Measurements from ENCODE around the gene HMBS.
"Not testable (repeated sequence)": the region's sequence is repeated elsewhere in the genome, so short reads cannot be mapped to it uniquely, and the experiment has no call there.

Gene HMBS

DNA sequence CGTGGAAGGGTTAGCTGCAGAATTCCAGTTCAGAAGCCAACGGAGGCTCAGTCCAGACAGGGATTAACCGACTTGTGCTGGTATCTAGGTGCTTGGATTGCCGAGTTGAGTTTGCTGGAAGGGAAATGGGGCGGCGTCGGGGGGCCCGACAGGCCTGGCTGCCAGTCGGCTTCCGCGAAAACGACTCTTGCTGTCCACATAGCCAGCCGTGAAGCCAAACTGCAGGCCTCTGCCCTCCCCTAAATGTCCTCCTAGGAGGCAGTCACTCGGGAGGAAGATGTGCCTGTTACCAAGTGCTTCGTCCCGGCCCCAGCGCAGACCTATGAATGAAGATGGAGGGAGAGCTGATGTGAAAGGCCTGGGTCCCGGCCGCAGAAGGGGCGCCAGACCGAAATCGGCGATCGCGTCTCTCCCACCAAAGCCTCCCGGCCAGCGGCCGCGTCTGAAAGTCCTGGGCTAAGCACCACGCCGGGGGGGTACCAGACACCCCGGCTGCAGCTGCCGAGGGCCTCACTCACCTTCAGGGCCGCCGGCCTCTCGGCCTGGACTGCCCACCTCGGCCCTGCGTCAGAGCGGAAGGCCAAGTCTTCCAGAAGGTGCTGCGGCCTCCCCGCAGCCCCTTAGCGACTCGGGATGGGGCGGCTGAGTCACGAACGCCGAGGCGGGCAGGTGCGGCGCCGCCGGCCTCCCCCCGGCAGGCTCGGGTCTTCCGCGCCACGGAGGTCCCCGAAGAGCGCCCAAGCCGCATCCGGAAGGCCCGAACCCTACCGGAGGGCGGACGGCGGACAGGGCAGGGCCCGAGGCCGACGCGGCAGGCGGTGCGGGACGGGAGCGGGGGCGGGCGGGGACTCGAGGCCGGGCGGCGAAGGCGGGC lies 9.5 kb downstream of the HMBS start:
- Histone ChIP-seq H3K27me3 (ENCODE audit: control insufficient read depth in 1 of 2, insufficient read depth in 2 of 2, low read length in 2 of 2) (no peaks in the 10 kb centered on the region), H3K4me1 (ENCODE audit: insufficient read depth, low read length) (peaks cover 22% of the 10 kb centered on the region), H3K9ac (ENCODE audit: low read length) (peak overlapping the region; percentile 60), H3K36me3 (ENCODE audit: insufficient read depth, low read length) (peaks cover 42% of the 10 kb centered on the region), H3K27ac (ENCODE audit: low read depth, low read length) (peak overlapping the region; percentile 89), H3K4me3 (ENCODE audit: low read depth in 1 of 2, low read length in 2 of 2) (peak overlapping the region; percentile 57 to 79), H3K9me3 (ENCODE audit: low read length) (no peaks in the 10 kb centered on the region)

DNA sequence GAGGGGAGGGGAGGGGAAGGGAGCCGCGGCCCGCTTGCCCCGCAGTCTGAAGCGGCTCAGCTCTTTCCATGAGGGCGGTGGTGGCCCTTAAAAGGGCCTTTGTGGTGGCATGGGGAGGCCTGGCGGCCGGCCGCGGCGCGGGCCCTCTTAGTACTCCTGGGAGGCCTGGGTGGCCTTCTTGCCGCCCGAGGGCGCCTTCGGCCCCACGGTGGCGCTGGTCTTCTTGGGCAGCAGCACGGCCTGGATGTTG lies 10.1 kb downstream of the HMBS start:
- Histone ChIP-seq H3K9ac (ENCODE audit: low read length) (peak overlapping the region; percentile 35), H3K36me3 (ENCODE audit: insufficient read depth, low read length) (peaks cover 38% of the 10 kb centered on the region), H3K27me3 (ENCODE audit: control insufficient read depth in 1 of 2, insufficient read depth in 2 of 2, low read length in 2 of 2) (no peaks in the 10 kb centered on the region), H3K4me3 (ENCODE audit: low read depth in 1 of 2, low read length in 2 of 2) (peak overlapping the region; percentile 57 to 79), H3K4me1 (ENCODE audit: insufficient read depth, low read length) (peaks cover 22% of the 10 kb centered on the region), H3K9me3 (ENCODE audit: low read length) (no peaks in the 10 kb centered on the region), H3K27ac (ENCODE audit: low read depth, low read length) (peak overlapping the region; percentile 89)

DNA sequence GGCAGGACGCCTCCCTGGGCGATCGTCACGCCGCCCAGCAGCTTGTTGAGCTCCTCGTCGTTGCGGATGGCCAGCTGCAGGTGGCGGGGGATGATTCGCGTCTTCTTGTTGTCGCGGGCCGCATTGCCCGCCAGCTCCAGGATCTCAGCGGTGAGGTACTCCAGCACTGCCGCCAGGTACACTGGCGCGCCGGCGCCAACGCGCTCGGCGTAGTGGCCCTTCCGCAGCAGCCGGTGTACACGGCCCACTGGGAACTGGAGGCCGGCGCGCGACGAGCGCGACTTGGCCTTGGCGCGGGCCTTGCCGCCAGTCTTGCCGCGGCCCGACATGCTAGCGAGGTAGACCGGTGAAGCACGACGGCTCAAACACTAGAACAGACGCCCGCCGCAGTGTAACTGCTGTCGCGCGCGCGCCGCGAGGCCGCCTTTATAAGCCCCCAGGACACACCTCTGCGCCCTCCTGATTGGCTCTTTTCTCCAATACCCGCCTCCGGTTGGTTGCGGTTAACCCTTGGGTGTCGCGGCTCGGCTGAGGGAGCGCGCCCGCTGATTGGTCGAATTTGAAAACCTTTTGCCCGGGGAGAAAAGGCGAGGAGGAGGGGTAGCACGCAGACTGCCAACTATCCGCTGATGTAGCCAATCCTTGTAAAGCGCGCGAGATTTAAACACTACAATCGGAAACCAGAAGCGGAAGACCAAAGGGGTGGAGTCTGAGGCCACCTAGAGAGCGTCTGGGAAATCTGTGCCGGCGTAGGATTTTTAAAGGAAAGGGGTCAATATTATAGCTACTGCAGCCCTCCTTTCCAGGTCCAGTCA lies 10.6 kb downstream of the HMBS start:
- Histone ChIP-seq H3K4me1 (ENCODE audit: insufficient read depth, low read length) (peaks cover 25% of the 10 kb centered on the region), H3K27me3 (ENCODE audit: control insufficient read depth in 1 of 2, insufficient read depth in 2 of 2, low read length in 2 of 2) (no peaks in the 10 kb centered on the region), H3K27ac (ENCODE audit: low read depth, low read length) (peak overlapping the region; percentile 89), H3K36me3 (ENCODE audit: insufficient read depth, low read length) (peaks cover 37% of the 10 kb centered on the region), H3K9me3 (ENCODE audit: low read length) (no peaks in the 10 kb centered on the region), H3K9ac (ENCODE audit: low read length) (peak overlapping the region; percentile 35), H3K4me3 (ENCODE audit: low read depth in 1 of 2, low read length in 2 of 2) (peak overlapping the region; percentile 57 to 79)

DNA sequence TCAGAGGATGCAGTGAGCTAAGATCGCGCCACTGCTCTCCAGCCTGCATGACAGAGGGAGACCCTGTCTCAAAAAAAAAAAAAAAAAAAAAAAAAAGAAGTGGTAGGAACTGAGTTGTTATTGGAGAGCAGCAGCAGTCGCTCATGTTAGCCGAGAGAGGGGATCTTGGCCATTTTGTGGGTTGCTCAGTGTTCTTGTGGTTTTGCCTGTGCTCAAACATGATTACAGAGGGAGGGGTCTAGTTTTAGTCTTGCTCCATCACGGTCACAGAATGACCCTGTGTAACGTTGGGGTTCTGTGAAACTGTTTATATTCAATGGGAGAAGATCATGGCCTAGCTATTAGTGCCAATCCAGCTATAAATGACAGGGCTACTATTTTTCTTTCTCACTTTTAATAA lies 15.0 kb downstream of the HMBS start:
- Histone ChIP-seq H3K9ac (ENCODE audit: low read length) (no peak overlapping the region), H3K27me3 (ENCODE audit: control insufficient read depth in 1 of 2, insufficient read depth in 2 of 2, low read length in 2 of 2) (no peaks in the 10 kb centered on the region), H3K4me1 (ENCODE audit: insufficient read depth, low read length) (peaks cover 18% of the 10 kb centered on the region), H3K4me3 (ENCODE audit: low read depth in 1 of 2, low read length in 2 of 2) (no peak overlapping the region), H3K27ac (ENCODE audit: low read depth, low read length) (no peak overlapping the region), H3K9me3 (ENCODE audit: low read length) (no peaks in the 10 kb centered on the region), H3K36me3 (ENCODE audit: insufficient read depth, low read length) (peaks cover 22% of the 10 kb centered on the region)

DNA sequence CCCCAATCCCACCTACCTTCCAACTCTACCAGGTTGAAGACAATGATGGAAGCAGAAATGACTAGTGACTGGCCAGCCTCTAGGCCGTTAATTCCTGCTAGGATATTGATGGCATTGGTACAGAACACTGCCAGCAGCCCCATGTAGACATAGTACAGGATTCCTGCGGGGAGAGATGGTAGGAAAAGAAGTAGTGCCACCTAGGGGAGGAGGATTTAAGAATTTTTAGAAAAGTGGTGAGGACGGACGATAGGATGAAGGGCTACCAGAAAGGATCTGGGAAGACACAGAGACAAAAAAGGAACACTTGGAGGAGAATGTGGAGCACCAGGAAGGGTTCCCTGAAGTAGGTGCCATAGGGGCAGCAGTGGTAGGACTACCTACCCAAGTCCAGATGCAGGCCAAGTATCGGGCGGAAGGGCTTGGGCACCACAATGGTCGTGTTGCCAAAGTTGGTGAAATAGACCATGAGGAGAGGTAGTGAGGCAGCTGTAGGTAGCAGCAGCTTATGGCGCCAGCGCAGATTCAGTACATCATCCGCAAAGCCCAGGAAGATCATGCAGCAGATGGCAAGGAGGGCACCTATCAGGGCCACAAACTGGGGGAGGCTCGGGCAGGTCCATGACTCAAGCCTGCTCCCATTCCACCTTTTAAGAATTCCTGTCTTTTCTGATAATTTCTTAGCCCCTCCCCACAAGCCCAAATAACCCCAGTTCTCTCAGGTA lies 15.7 kb downstream of the HMBS start:
- Histone ChIP-seq H3K27me3 (ENCODE audit: control insufficient read depth in 1 of 2, insufficient read depth in 2 of 2, low read length in 2 of 2) (no peaks in the 10 kb centered on the region), H3K4me3 (ENCODE audit: low read depth in 1 of 2, low read length in 2 of 2) (peak overlapping the region in 1 of 2 donors; percentile 78), H3K9me3 (ENCODE audit: low read length) (no peaks in the 10 kb centered on the region), H3K4me1 (ENCODE audit: insufficient read depth, low read length) (peaks cover 18% of the 10 kb centered on the region), H3K9ac (ENCODE audit: low read length) (no peak overlapping the region), H3K36me3 (ENCODE audit: insufficient read depth, low read length) (peaks cover 22% of the 10 kb centered on the region), H3K27ac (ENCODE audit: low read depth, low read length) (no peak overlapping the region)

DNA sequence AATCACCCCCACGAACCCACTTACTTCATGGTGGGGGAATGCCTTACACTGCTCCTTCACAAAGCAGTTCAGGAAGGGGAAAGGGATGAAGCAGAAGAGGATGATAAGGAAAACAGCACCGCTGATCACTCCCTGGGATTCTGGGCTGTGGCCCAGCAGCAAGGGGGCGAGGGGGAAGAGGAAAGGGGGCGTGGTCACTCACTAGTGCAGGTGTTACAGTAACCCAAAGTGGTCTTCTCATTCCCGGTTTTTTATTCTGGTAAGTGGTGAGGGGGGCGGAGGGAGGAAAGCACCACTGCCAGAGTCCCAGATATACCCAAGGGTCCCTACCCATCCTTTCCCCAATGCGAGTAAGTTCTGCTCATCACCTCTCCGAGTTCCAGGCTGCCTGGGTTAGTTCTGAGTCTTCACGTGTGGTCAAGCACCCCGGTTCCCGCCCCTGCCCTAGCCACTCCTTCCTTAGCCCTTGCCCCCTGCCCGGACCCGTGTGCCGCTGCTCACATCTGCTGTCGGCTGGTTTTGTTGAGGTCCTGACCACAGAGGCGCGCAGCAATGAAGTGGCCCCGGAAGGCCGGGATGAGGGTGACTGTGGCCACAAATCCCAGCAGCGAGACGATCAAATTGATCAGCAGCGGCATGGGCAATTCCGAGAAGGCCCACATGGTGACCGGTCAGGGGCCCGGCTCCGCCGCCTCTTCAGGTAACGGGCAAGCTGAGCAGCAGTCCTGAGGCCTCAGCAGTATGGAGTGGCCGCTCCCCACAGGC lies 16.5 kb downstream of the HMBS start:
- Histone ChIP-seq H3K9me3 (ENCODE audit: low read length) (no peaks in the 10 kb centered on the region), H3K4me1 (ENCODE audit: insufficient read depth, low read length) (peaks cover 15% of the 10 kb centered on the region), H3K27ac (ENCODE audit: low read depth, low read length) (peak overlapping the region; percentile 81), H3K36me3 (ENCODE audit: insufficient read depth, low read length) (peaks cover 22% of the 10 kb centered on the region), H3K4me3 (ENCODE audit: low read depth in 1 of 2, low read length in 2 of 2) (peak overlapping the region; percentile 78 to 86), H3K9ac (ENCODE audit: low read length) (peak overlapping the region; percentile 72), H3K27me3 (ENCODE audit: control insufficient read depth in 1 of 2, insufficient read depth in 2 of 2, low read length in 2 of 2) (no peaks in the 10 kb centered on the region)

DNA sequence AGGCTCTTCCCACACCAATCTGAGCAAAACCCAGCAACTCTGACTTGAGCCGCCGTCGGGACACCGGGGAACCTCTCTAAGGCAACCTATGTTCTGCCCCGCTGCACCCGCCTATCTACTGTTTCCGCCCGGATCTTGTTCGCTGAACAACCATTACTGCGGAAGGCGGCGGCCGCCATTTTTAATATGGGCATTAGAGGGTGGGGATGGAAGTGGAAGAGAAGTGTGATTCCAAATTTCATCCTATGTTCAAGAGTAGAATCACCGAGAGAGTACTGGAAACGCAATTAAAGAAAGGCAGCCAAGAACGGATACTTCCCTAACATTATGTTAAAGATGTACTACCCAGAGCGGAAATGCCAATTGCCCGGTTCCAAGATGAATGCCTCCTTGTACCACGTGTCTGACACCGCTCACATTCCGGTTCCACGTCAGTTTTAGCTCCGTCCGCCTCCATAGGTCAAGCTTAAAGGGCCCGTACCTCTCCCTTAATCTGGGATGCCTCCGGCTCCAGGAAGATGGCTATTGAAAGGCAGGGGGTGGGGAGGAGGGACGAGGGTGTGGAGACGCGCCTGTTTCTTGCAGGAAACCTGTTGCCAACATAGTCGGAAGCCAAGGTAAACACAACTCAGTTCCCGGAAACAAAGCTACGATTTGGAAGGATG lies 17.2 kb downstream of the HMBS start, which contains the start of gene DPAGT1:
DPAGT1 (minus strand) TSS at position 95 of the 665 bp plus-strand sequence. CDS start 198 bp downstream, outside the sequence.
- H3K4me1 ChIP-seq (ENCODE audit: insufficient read depth, low read length): peaks cover 21% of the 10 kb centered on the region
- H3K27me3 ChIP-seq (ENCODE audit: control insufficient read depth in 1 of 2, insufficient read depth in 2 of 2, low read length in 2 of 2): no peaks in the 10 kb centered on the region
- peak within 1 kb of the TSS; percentile 78 to 86 for H3K4me3 ChIP-seq (ENCODE audit: low read depth in 1 of 2, low read length in 2 of 2)
- H3K27ac ChIP-seq (ENCODE audit: low read depth, low read length): peak within 1 kb of the TSS; percentile 81
- peaks cover 16% of the 10 kb centered on the region for H3K36me3 ChIP-seq (ENCODE audit: insufficient read depth, low read length)
- H3K9me3 ChIP-seq (ENCODE audit: low read length): no peaks in the 10 kb centered on the region
- peak within 1 kb of the TSS; percentile 72 for H3K9ac ChIP-seq (ENCODE audit: low read length)

DNA sequence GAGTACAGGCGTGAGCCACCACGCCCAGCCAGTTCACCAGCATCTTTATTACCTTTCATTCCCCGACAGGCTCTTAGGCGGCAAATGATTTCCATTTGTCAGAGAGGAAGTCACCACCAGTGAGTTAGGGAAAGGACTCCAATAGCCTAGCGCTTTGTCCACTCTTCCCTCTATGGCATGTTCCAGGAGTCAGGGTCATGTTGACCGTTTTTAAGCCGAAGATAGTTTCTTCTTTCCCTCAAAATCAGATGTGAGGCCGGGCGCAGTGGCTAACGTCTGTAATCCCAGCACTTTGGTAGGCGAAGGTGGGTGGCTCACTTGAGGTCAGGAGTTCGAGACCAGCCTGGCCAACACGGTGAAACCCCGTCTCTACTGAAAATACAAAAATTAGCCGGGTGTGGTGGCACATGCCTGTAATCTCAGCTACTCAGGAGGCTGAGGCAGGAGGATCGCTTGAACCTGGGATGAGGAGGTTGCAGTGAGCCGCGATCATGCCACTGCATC lies 18.5 kb downstream of the HMBS start:
- H3K9ac ChIP-seq (ENCODE audit: low read length); H3K27me3 ChIP-seq (ENCODE audit: control insufficient read depth in 1 of 2, insufficient read depth in 2 of 2, low read length in 2 of 2); H3K36me3 ChIP-seq (ENCODE audit: insufficient read depth, low read length); H3K4me3 ChIP-seq (ENCODE audit: low read depth in 1 of 2, low read length in 2 of 2); H3K9me3 ChIP-seq (ENCODE audit: low read length): not testable (repeated sequence)
- Histone ChIP-seq H3K27ac (ENCODE audit: low read depth, low read length) (peak overlapping the region; percentile 81), H3K4me1 (ENCODE audit: insufficient read depth, low read length) (peaks cover 24% of the 10 kb centered on the region)

DNA sequence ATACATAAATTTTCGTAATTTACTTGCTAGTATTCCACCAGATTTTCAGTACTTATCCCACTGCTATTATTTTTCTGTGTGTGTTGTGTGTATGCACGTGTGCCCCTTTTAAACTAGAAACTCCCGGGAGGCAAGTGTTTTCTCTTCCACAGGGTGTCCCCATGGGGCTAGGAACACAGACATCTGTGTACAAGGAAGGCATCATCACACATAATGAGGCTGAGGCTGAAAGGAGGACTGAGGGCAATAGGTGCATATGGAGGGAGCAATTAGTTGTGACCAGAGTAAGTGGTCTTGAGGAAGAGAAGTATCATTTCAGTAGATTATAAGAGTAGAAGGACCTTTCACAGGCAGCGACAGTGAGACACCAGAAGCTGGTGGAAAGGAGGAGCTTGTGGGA lies 19.1 kb downstream of the HMBS start:
- peaks cover 30% of the 10 kb centered on the region for H3K4me1 ChIP-seq (ENCODE audit: insufficient read depth, low read length)
- no peak overlapping the region for H3K9ac ChIP-seq (ENCODE audit: low read length)
- H3K36me3 ChIP-seq (ENCODE audit: insufficient read depth, low read length): no peaks in the 10 kb centered on the region
- no peak overlapping the region for H3K27ac ChIP-seq (ENCODE audit: low read depth, low read length)
- H3K9me3 ChIP-seq (ENCODE audit: low read length): no peaks in the 10 kb centered on the region
- no peak overlapping the region for H3K4me3 ChIP-seq (ENCODE audit: low read depth in 1 of 2, low read length in 2 of 2)
- H3K27me3 ChIP-seq (ENCODE audit: control insufficient read depth in 1 of 2, insufficient read depth in 2 of 2, low read length in 2 of 2): no peaks in the 10 kb centered on the region
